Kidney (tissue), 14 donors: Measurements from ENCODE around the gene C1orf21. TPM values are rescaled to one million over a fixed set of nuclear protein-coding genes. Genes with fewer than 3 reads are reported as not detected.

Source experiments
- DNase-seq, 5 donors: peaks; one replicate each; pipeline ENCODE4 v3.0.0-alpha.2; 2013 to 2020
- FAIRE-seq: peaks from 2 replicates; lab custom pipeline; 2012; peaks lifted over from hg19 to GRCh38; lab: Jason Lieb, UNC
- H3K27ac ChIP-seq, 2 donors: one replicate each; pipeline ENCODE4 v1.7.0; 2013; ENCODE audit warnings: low read depth in 2 of 2, low read length in 2 of 2, inconsistent platforms in 1 of 2
- H3K27me3 ChIP-seq: one replicate; pipeline ENCODE4 v1.7.1; 2013; ENCODE audit warnings: low read length, inconsistent platforms; ENCODE audit not compliant: control insufficient read depth, insufficient read depth
- H3K36me3 ChIP-seq, 3 donors: one replicate each; pipeline versions ENCODE4 v1.7.0 to v1.7.1; 2013; ENCODE audit warnings: low read length in 3 of 3, control low read depth in 1 of 3, inconsistent platforms in 1 of 3; ENCODE audit not compliant: insufficient read depth in 3 of 3, control insufficient read depth in 2 of 3
- H3K4me1 ChIP-seq, 3 donors: one replicate each; pipeline versions ENCODE4 v1.7.0 to v1.7.1; 2013; ENCODE audit warnings: low read length in 3 of 3, inconsistent platforms in 1 of 3, low read depth in 1 of 3; ENCODE audit not compliant: control insufficient read depth in 2 of 3, insufficient read depth in 2 of 3
- H3K4me3 ChIP-seq, 3 donors: one replicate each; pipeline versions ENCODE4 v1.7.0 to v1.8.1; 2013; ENCODE audit warnings: low read length in 3 of 3, control low read depth in 1 of 3, inconsistent platforms in 1 of 3
- H3K9ac ChIP-seq, 3 donors: one replicate each; pipeline versions ENCODE4 v1.7.0 to v1.7.1; 2013; ENCODE audit warnings: low read length in 3 of 3, control low read depth in 1 of 3, inconsistent platforms in 1 of 3
- H3K9me3 ChIP-seq, 3 donors: one replicate each; pipeline versions ENCODE4 v1.7.0 to v1.7.1; 2013; ENCODE audit warnings: low read length in 3 of 3, control low read depth in 1 of 3, inconsistent platforms in 1 of 3; ENCODE audit not compliant: control insufficient read depth in 2 of 3, insufficient read depth in 1 of 3
- intact Hi-C: fragments of 100-400 bp; cut with DNase I; formaldehyde crosslinking; loops from one replicate; pipeline ENCODE4 v1.11.1; 2022
- polyA plus RNA-seq: library from polyadenylated mRNA; stranded (reverse); fragments of 350-450 nt; fragmentation: Illumina TruSeq; extraction: RNeasy Lipid Tissue Mini Kit (QIAGEN cat#74804); gene quantifications from one replicate; pipeline ENCODE4 v1.2.3, GENCODE V29; 2014; ENCODE audit warnings: low read depth, low replicate concordance; ENCODE audit not compliant: insufficient read depth
- total RNA-seq: library from RNA; stranded (reverse); fragmentation: NEBNext Ultra II Directional; extraction: Animal tissue kit (Norgen Biotek cat#: 25700); gene quantifications from one replicate; pipeline ENCODE4 v1.2.1, GENCODE V29; 2021
- TF ChIP-seq, protein P1 (sequence below): IDR thresholded peaks from 3 replicates; pipeline ENCODE4 v1.5.1; 2012; ENCODE audit warnings: mild to moderate bottlenecking, moderate library complexity, borderline replicate concordance; ENCODE audit not compliant: insufficient read depth; ENCODE audit errors: extremely low read depth
- donor health status: control.
- donor health status: control.
- donor health status: control.
- donor health status: control.
- donor health status: control.
- donor health status: DM: yes; HTN: yes; CAD: no.
- donor health status: Normal renal cell carcinoma (clear cell type).

The C1orf21 gene
- total and polyA plus RNA-seq, 2 donors from 2014 or later: 18.3 to 18.6 TPM

DNA sequence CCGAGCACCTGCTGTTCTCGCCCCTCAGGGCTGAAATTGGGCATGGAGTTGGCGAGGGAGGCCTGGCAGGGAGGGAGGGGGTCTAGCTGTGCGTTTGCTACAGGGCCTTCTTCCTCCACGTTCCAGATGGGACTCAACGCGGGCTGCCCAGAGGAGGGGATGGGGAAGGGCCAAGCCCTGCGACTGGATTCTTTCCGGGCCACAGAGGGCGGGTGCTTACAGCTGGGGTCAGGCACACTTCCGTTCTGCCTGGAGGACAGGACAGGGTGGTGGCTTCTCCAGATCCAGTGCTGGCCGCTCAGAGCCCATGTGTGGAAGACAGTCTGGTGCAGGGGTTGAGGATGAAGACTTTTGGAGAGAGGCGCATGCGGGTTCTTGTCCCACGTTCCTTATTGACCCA is 277.8 kb downstream of the C1orf21 start:
- intact Hi-C loops: loop anchor here (10.0 kb wide), 1 partner anchor 590 kb away; no protein-coding TSS in a partner anchor
- Histone ChIP-seq H3K9ac (no peak overlapping the region), H3K4me3 (no peak overlapping the region), H3K36me3 (no peaks in the 10 kb centered on the region), H3K27me3 (no peaks in the 10 kb centered on the region), H3K27ac (no peak overlapping the region), H3K9me3 (no peaks in the 10 kb centered on the region), H3K4me1 (peaks cover 0 to 2% (median 0%) of the 10 kb centered on the region in 3 donors)
- DNase-seq: no peak
- no peak for FAIRE-seq
- TF ChIP-seq, protein P1, sequence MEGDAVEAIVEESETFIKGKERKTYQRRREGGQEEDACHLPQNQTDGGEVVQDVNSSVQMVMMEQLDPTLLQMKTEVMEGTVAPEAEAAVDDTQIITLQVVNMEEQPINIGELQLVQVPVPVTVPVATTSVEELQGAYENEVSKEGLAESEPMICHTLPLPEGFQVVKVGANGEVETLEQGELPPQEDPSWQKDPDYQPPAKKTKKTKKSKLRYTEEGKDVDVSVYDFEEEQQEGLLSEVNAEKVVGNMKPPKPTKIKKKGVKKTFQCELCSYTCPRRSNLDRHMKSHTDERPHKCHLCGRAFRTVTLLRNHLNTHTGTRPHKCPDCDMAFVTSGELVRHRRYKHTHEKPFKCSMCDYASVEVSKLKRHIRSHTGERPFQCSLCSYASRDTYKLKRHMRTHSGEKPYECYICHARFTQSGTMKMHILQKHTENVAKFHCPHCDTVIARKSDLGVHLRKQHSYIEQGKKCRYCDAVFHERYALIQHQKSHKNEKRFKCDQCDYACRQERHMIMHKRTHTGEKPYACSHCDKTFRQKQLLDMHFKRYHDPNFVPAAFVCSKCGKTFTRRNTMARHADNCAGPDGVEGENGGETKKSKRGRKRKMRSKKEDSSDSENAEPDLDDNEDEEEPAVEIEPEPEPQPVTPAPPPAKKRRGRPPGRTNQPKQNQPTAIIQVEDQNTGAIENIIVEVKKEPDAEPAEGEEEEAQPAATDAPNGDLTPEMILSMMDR: no peak

DNA sequence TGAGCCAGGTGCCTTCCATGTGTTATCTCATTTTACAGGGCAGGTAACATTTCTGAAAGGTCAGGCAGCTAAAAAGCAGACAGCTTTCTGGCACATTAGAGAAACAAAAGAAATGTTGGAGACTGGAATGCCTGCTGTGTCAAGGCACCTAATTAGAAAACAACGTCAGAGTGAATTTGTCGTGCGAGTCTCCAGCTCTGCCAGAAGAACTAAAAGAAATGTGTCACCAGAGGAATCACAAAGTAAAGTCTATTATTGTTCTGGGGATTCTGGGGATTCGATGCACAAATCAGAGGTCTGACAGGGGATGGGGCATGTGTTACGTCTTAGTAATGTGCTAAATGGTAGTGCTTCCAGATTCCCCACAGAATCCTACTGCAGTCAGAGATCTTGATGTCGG is 278.5 kb downstream of the C1orf21 start:
- H3K9me3 ChIP-seq: no peaks in the 10 kb centered on the region
- no peak overlapping the region for H3K4me3 ChIP-seq
- H3K4me1 ChIP-seq: peaks cover 0 to 2% (median 0%) of the 10 kb centered on the region in 3 donors
- FAIRE-seq: no peak
- intact Hi-C loops: loop anchor here (10.0 kb wide), 1 partner anchor 591 kb away; no protein-coding TSS in a partner anchor
- TF ChIP-seq, protein P1: no peak
- no peaks in the 10 kb centered on the region for H3K36me3 ChIP-seq
- no peak for DNase-seq
- no peak overlapping the region for H3K27ac ChIP-seq
- H3K27me3 ChIP-seq: no peaks in the 10 kb centered on the region
- no peak overlapping the region for H3K9ac ChIP-seq

DNA sequence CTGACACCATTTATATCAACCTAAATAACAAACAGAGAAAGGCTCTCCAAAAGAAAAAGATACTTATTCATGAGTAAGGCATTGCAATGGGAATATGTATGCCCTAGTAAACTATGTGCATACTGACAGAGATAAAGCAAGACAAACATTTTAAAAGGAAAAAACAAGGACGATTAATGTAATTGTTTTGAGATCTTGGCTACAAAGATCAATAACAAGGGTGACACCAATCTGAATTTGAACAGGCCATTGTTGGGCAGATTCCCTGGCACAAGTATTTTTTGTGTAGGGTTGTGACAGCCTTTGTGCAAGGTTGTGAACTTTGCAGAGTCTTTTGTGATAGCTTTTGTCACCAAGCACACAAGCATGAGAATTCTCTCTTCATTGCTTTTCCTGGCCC is 282.6 kb downstream of the C1orf21 start:
- Histone ChIP-seq H3K9ac (no peak overlapping the region), H3K27ac (no peak overlapping the region), H3K27me3 (no peaks in the 10 kb centered on the region), H3K4me1 (no peaks in the 10 kb centered on the region), H3K4me3 (no peak overlapping the region), H3K36me3 (no peaks in the 10 kb centered on the region), H3K9me3 (no peaks in the 10 kb centered on the region)
- FAIRE-seq (no peak), DNase-seq (no peak)
- TF ChIP-seq, protein P1: no peak
- intact Hi-C loops: loop anchor here (10.0 kb wide), 1 partner anchor 595 kb away; no protein-coding TSS in a partner anchor
